Esophagus (tissue), 2 donors: Measurements from ENCODE around the gene SSTR5. TPM values are rescaled to one million over a fixed set of nuclear protein-coding genes. Genes with fewer than 3 reads are reported as not detected.

Experiments used
- H3K27ac ChIP-seq, 2 donors: one replicate each; pipeline ENCODE4 v1.5.1; 2013; ENCODE audit warnings: low read depth in 2 of 2, mild to moderate bottlenecking in 2 of 2, inconsistent platforms in 1 of 2, low read length in 1 of 2, moderate library complexity in 1 of 2
- H3K27me3 ChIP-seq, 2 donors: one replicate each; pipeline ENCODE4 v1.6.1; 2013; ENCODE audit warnings: low read length in 2 of 2, control low read depth in 1 of 2, mild to moderate bottlenecking in 1 of 2; ENCODE audit not compliant: insufficient read depth in 2 of 2, control insufficient read depth in 1 of 2
- H3K36me3 ChIP-seq, 2 donors: one replicate each; pipeline ENCODE4 v1.6.1; 2013; ENCODE audit warnings: low read length in 1 of 2; ENCODE audit not compliant: control insufficient read depth in 2 of 2, insufficient read depth in 2 of 2
- H3K4me1 ChIP-seq, 2 donors: one replicate each; pipeline ENCODE4 v1.6.1; 2013; ENCODE audit warnings: low read length in 1 of 2; ENCODE audit not compliant: control insufficient read depth in 2 of 2, insufficient read depth in 2 of 2
- H3K4me3 ChIP-seq, 2 donors: one replicate each; pipeline ENCODE4 v1.5.1; 2013; ENCODE audit warnings: low read length in 2 of 2, mild to moderate bottlenecking in 2 of 2, low read depth in 1 of 2, moderate library complexity in 1 of 2
- H3K9me3 ChIP-seq, 2 donors: one replicate each; pipeline ENCODE4 v1.6.1; 2013; ENCODE audit warnings: mild to moderate bottlenecking in 2 of 2, low read depth in 1 of 2, low read length in 1 of 2, moderate library complexity in 1 of 2; ENCODE audit not compliant: control insufficient read depth in 2 of 2, insufficient read depth in 1 of 2
- WGBS, 2 donors: extraction: QIAGEN DNeasy Blood & Tissue Kit; methylation state at CpG; one replicate each; pipeline ENCODE4 v1.1.7; 2013; 5-methylcytosine and 5-hydroxymethylcytosine counted together
- polyA plus RNA-seq, 2 donors: library from polyadenylated mRNA; stranded (reverse); fragments of 200-250 nt; gene quantifications; one replicate each; pipeline ENCODE4 v1.2.3, GENCODE V29; 2013
- donor health status: healthy with polysubstance abuse.
- donor health status: Bipolar disorder and iron deficiency.

Gene SSTR5
- polyA plus RNA-seq, 2 donors, result 0.05 TPM; not detected in 1

DNA sequence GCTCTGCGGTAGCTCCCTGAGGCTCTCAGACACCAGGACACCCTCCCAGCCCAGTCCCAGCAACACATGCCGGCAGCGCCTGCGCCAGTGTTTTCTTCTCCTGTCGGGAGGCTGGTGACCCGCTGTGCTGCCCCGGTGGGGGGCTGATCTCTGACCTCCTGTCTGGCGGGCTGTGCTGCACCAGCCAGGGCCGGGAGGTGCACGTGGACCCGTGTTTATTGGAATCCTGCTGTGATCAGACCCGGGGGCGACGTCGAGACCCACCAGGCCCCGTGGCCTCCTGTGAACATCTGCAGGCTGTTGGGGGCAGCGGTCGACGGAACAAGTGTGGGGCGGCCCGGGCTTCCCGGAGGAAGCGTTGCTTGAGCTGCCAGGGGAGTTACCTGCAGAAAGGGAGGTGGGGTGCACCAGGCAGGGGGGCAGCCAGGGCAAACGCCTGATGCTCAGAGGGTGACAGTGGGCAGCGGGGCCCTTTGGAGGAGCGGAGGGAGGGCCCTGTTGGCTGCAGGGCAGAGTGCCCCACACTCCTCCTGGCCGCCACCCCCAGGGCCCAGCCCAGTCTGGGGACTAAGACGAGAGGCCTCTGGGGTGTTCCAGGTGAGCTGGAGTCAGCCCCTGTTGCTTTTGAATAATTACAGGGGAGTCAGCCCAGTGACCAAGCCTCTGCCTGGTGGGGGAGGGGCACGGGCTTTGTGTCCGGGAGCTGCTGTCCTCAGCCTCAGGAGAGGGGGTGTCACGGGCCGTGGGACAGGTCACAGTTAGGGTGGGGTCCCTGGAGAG lies 2.3 kb upstream of the SSTR5 start:
- no peaks in the 10 kb centered on the region for H3K36me3 ChIP-seq
- WGBS, 2 donors, result 23 to 29% methylated on average over 29 to 32 of the region's 32 CpGs

GRCh38 chr16:1070864-1071408 lies 1.6 kb upstream of the SSTR5 start:
- no peak overlapping the region for H3K4me3 ChIP-seq
- H3K36me3 ChIP-seq, result no peaks in the 10 kb centered on the region
- H3K4me1 ChIP-seq, result peaks cover 0 to 4% of the 10 kb centered on the region in 2 donors
- WGBS, 2 donors, result 29 to 33% methylated on average over 16 of the region's 16 CpGs
- peaks cover 0 to 2% of the 10 kb centered on the region in 2 donors for H3K9me3 ChIP-seq
- no peak overlapping the region for H3K27ac ChIP-seq
- peaks cover 12 to 18% of the 10 kb centered on the region in 2 donors for H3K27me3 ChIP-seq

More for the DNA sequence above, 2.3 kb upstream of the SSTR5 start:
- no peak overlapping the region for H3K4me3 ChIP-seq
- peaks cover 0 to 4% of the 10 kb centered on the region in 2 donors for H3K4me1 ChIP-seq
- H3K27me3 ChIP-seq, result peaks cover 12 to 23% of the 10 kb centered on the region in 2 donors
- no peak overlapping the region for H3K27ac ChIP-seq
- H3K9me3 ChIP-seq, result peaks cover 0 to 2% of the 10 kb centered on the region in 2 donors

- Histone ChIP-seq H3K4me3 (no peak overlapping the region), H3K27ac (no peak overlapping the region), H3K36me3 (no peaks in the 10 kb centered on the region), H3K4me1 (peaks cover 0 to 4% of the 10 kb centered on the region in 2 donors), H3K9me3 (peaks cover 0 to 2% of the 10 kb centered on the region in 2 donors), H3K27me3 (peaks cover 12 to 18% of the 10 kb centered on the region in 2 donors)
- WGBS, 2 donors, result 6 to 8% methylated on average over 30 of the region's 30 CpGs
Observed at GRCh38 chr16:1071561-1072225, 854 bp upstream of the SSTR5 start.

DNA sequence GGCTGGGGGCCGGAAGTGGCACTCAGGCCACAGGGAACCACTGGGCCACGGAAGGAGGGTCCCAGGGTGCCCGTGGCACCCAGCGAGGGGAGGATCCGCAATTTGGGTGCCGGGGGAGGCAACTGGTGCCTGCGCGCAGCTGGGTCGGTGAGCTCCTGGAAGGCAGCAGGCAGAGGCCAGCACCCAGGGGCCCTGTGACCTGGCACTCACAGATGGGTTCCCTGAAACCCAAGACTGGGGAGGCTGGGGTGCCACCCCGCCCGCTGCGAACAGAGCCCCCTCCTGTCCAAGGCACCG lies 663 bp downstream of the SSTR5 start:
- Histone ChIP-seq H3K27me3 (peaks cover 12 to 18% of the 10 kb centered on the region in 2 donors), H3K4me1 (peaks cover under 1 to 4% of the 10 kb centered on the region in 2 donors), H3K9me3 (peaks cover 0 to 2% of the 10 kb centered on the region in 2 donors), H3K4me3 (no peak overlapping the region), H3K36me3 (no peaks in the 10 kb centered on the region), H3K27ac (no peak overlapping the region)
- 62 to 64% methylated on average over 13 of the region's 13 CpGs for WGBS, 2 donors

DNA sequence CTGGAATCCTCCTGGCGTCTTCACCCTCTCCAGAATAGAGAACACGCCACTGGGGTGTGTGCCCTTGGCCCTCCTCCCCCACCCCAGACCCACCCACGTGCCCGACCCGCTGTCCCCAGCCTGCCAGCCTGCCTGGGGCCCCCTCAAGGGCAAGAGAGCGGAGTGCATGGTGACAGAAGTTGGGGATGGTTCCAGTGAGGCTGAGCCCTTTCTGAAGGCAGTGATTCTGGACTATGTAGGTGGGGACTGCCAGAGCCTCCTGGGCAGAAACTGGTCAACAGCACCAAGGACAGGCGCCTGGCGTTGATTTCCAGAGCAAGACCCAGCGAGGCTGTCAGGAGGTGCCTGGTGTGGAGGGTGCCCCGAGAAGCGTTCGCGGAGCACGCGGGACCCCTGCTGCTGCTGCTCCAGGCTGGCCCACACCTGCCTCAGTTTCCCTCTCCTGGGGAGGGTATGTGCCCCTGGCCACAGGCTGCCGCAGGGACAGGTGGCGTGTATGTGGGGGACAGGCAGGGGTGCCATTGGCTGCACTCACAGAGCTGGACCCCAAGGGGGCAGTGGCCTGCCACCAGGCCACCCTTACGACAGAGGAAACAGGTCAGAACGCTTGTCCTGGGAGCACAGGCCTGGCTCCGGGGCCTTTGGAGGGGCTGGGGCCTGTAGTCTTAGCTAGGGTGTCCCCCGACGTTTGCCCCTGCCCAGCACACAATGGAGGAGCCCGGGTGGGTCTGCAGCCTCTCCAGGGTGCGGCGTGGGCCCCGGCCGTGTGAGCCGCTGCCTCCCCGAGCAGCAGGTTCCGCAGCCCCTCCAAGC lies 1.2 kb downstream of the SSTR5 start:
- no peak overlapping the region for H3K27ac ChIP-seq
- H3K27me3 ChIP-seq, result peaks cover 12 to 18% of the 10 kb centered on the region in 2 donors
- WGBS, 2 donors, result 57 to 58% methylated on average over 30 of the region's 30 CpGs
- H3K36me3 ChIP-seq, result no peaks in the 10 kb centered on the region
- peaks cover 4 to 5% of the 10 kb centered on the region in 2 donors for H3K4me1 ChIP-seq
- peaks cover 0 to 2% of the 10 kb centered on the region in 2 donors for H3K9me3 ChIP-seq
- no peak overlapping the region for H3K4me3 ChIP-seq

DNA sequence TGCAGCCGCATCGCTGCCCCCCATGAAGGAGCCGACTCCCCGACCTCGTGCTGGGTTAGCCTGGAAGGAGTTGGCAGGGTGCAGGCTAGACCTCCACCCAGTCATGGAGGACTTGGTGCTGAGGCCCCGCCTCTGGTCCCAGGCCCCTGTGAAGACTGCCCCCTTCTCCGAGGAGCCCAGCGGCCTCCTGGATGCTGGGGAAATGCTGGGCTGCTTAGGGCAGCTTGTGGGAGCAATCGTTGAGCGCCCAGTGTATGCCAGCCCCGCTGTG lies 1.8 kb downstream of the SSTR5 start:
- Histone ChIP-seq H3K4me3 (no peak overlapping the region), H3K27ac (no peak overlapping the region), H3K27me3 (peaks cover 12 to 18% of the 10 kb centered on the region in 2 donors), H3K4me1 (peaks cover 4 to 10% of the 10 kb centered on the region in 2 donors), H3K36me3 (no peaks in the 10 kb centered on the region), H3K9me3 (no peaks in the 10 kb centered on the region)
- whole genome bisulfite sequencing, 2 donors, result 63 to 69% methylated on average over 10 to 11 of the region's 11 CpGs

- H3K36me3 ChIP-seq, result no peaks in the 10 kb centered on the region
- no peaks in the 10 kb centered on the region for H3K9me3 ChIP-seq
- H3K4me1 ChIP-seq, result peaks cover 4 to 11% of the 10 kb centered on the region in 2 donors
- no peak overlapping the region for H3K4me3 ChIP-seq
- peaks cover 12 to 18% of the 10 kb centered on the region in 2 donors for H3K27me3 ChIP-seq
- 71 to 78% methylated on average over 13 of the region's 13 CpGs for WGBS, 2 donors
- H3K27ac ChIP-seq, result no peak overlapping the region
Observed at GRCh38 chr16:1075546-1075945, 3.0 kb downstream of the SSTR5 start.

GRCh38 chr16:1076801-1077576 lies 4.4 kb downstream of the SSTR5 start:
- Histone ChIP-seq H3K9me3 (peaks cover 0 to 2% of the 10 kb centered on the region in 2 donors), H3K27ac (no peak overlapping the region), H3K36me3 (no peaks in the 10 kb centered on the region), H3K4me1 (peaks cover 4 to 13% of the 10 kb centered on the region in 2 donors), H3K4me3 (no peak overlapping the region), H3K27me3 (peaks cover 12 to 15% of the 10 kb centered on the region in 2 donors)
- 45 to 54% methylated on average over 16 of the region's 16 CpGs for WGBS, 2 donors
